Colonic mucosa (tissue), 4 donors: Measurements from ENCODE around the gene CDH4. TPM values are rescaled to one million over a fixed set of nuclear protein-coding genes. Genes with fewer than 3 reads are reported as not detected.

ENCODE experiments used
- DNase-seq: peaks from one replicate; pipeline ENCODE4 v3.0.0-alpha.2; 2020
- H3K27ac ChIP-seq: fragments of 200-600 bp; one replicate; pipeline ENCODE4 v1.8.0; 2021
- H3K27me3 ChIP-seq: fragments of 200-600 bp; one replicate; pipeline ENCODE4 v1.8.0; 2021
- H3K36me3 ChIP-seq: fragments of 200-600 bp; one replicate; pipeline ENCODE4 v1.8.0; 2021
- H3K4me1 ChIP-seq: fragments of 200-600 bp; one replicate; pipeline ENCODE4 v1.8.0; 2021; ENCODE audit warnings: mild to moderate bottlenecking
- H3K4me3 ChIP-seq: fragments of 200-600 bp; one replicate; pipeline ENCODE4 v1.8.0; 2021
- H3K9ac ChIP-seq, 2 donors: one replicate each; pipeline ENCODE4 v1.7.0; 2013; ENCODE audit warnings: control low read depth in 2 of 2, low read depth in 2 of 2, low read length in 2 of 2
- H3K9me3 ChIP-seq: fragments of 200-600 bp; one replicate; pipeline ENCODE4 v1.8.0; 2021
- intact Hi-C: fragments of 100-400 bp; cut with DNase I; formaldehyde crosslinking; loops from one replicate; pipeline ENCODE4 v1.14.1; 2022
- total RNA-seq, 2 donors: library from RNA; stranded (reverse); fragmentation: NEBNext Ultra II Directional in 1 of 2; extraction: Animal tissue kit (Norgen Biotek cat#: 25700) in 1 of 2; gene quantifications; one replicate each; pipeline ENCODE4 v1.2.1, GENCODE V29; 2021
- TF ChIP-seq, protein P1 (sequence below): fragments of 200-600 bp; IDR thresholded peaks from one replicate; pipeline ENCODE4 v1.8.0; 2022; ENCODE audit warnings: antibody characterized with exemption, mild to moderate bottlenecking
- donor health status: healthy.
- donor health status: DM: no; HTN: no; CAD: no.
- donor health status: DM: no; HTN: no; CAD: no.

Gene CDH4
- total RNA-seq, 2 donors from 2014 or later, result 0.08 TPM; not detected in 1

DNA sequence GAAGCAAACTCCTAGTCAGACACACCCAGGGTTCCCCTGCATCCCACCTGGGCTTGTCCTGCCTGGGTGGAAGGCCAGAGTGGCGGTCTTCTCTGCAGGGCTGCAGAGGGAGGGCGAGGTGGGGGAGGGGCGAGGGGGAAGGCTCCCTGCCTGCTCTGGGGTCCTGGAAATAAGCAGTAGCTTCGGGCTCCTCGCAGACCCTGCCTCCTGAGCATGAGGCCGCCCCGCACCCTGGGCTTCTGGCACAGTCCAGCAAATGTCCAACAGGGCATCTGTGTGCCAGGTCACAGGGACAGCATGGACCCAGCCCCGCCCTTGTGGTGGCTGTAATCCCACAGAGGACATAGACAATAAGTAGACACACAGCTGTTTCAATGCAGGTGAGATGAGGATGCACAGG, 619.9 kb downstream of the CDH4 start:
- no peak overlapping the region for H3K27ac ChIP-seq
- TF ChIP-seq, protein P1, sequence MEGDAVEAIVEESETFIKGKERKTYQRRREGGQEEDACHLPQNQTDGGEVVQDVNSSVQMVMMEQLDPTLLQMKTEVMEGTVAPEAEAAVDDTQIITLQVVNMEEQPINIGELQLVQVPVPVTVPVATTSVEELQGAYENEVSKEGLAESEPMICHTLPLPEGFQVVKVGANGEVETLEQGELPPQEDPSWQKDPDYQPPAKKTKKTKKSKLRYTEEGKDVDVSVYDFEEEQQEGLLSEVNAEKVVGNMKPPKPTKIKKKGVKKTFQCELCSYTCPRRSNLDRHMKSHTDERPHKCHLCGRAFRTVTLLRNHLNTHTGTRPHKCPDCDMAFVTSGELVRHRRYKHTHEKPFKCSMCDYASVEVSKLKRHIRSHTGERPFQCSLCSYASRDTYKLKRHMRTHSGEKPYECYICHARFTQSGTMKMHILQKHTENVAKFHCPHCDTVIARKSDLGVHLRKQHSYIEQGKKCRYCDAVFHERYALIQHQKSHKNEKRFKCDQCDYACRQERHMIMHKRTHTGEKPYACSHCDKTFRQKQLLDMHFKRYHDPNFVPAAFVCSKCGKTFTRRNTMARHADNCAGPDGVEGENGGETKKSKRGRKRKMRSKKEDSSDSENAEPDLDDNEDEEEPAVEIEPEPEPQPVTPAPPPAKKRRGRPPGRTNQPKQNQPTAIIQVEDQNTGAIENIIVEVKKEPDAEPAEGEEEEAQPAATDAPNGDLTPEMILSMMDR, result no peak
- H3K27me3 ChIP-seq, result no peaks in the 10 kb centered on the region
- no peak overlapping the region for H3K9ac ChIP-seq
- intact Hi-C loops, result no loop called here
- H3K4me3 ChIP-seq, result no peak overlapping the region
- no peaks in the 10 kb centered on the region for H3K9me3 ChIP-seq
- DNase-seq, result no peak
- H3K4me1 ChIP-seq, result no peaks in the 10 kb centered on the region
- H3K36me3 ChIP-seq, result no peaks in the 10 kb centered on the region

DNA sequence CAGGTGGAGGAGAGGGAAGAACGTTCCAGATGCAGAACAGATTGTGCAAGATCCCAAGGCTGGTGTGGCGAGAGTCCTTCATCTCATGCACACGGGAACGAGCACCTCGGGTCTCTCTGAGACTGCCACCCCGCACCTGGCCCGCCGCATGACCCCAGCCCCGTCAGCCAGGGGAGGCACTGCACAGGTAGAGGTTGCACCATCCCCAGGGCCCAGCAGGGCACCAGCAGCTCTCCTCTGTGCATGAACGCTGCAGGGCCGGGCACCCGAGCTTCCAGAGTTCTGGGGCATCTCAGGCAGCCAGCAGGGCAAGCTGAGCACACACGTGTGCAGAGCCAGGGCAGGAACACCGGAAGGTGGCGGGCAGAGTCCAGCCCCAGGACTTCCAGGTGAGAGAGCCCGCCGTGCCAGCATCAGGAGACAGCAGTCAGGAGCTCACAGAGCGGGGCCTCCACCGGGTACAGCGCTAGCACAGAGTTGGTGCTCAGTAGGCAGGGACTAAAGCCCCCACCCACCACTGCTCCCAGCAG, 620.4 kb downstream of the CDH4 start:
- DNase-seq, result no peak

DNA sequence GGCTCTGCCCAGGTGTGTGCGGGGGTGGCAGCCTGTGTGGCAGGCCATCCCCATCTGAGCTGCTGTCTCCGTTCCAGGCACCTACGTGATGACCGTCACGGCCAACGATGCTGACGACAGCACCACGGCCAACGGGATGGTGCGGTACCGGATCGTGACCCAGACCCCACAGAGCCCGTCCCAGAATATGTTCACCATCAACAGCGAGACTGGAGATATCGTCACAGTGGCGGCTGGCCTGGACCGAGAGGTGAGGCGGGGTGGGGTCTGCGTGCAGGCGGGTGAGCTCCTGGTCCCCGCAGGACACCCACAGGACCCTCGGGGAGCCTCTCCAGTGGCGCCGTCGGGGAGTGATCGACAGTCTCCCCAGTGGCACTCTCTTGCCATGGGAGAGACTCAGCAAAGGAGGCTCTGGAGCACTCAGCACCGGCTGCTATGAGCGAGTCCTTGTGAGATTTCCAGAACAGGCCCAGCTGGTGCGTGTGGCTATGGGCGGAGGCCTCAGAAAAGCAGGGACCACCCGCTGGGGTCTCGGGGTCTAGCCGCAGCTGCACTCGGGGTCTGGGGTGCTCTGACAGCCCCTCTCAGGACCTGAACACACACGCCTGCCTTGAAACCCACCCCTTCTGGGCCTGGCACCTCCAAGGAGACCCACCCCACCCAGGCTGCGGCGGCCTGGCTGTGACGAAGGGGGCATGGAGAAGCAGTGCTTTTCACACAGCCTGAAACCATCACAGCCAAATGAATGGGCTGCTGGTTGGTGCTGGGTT, 621.8 kb downstream of the CDH4 start:
- no peak overlapping the region for H3K9ac ChIP-seq
- no peaks in the 10 kb centered on the region for H3K4me1 ChIP-seq
- no peaks in the 10 kb centered on the region for H3K9me3 ChIP-seq
- H3K4me3 ChIP-seq, result no peak overlapping the region
- no peak for DNase-seq
- H3K27me3 ChIP-seq, result no peaks in the 10 kb centered on the region
- H3K36me3 ChIP-seq, result no peaks in the 10 kb centered on the region
- intact Hi-C loops, result no loop called here
- no peak overlapping the region for H3K27ac ChIP-seq
- TF ChIP-seq, protein P1, result no peak

More for the DNA sequence above, 620.4 kb downstream of the CDH4 start:
- Histone ChIP-seq H3K36me3 (no peaks in the 10 kb centered on the region), H3K27me3 (no peaks in the 10 kb centered on the region), H3K4me1 (no peaks in the 10 kb centered on the region), H3K9me3 (no peaks in the 10 kb centered on the region), H3K27ac (no peak overlapping the region), H3K4me3 (no peak overlapping the region), H3K9ac (no peak overlapping the region)
- intact Hi-C loops, result no loop called here
- TF ChIP-seq, protein P1, result no peak

DNA sequence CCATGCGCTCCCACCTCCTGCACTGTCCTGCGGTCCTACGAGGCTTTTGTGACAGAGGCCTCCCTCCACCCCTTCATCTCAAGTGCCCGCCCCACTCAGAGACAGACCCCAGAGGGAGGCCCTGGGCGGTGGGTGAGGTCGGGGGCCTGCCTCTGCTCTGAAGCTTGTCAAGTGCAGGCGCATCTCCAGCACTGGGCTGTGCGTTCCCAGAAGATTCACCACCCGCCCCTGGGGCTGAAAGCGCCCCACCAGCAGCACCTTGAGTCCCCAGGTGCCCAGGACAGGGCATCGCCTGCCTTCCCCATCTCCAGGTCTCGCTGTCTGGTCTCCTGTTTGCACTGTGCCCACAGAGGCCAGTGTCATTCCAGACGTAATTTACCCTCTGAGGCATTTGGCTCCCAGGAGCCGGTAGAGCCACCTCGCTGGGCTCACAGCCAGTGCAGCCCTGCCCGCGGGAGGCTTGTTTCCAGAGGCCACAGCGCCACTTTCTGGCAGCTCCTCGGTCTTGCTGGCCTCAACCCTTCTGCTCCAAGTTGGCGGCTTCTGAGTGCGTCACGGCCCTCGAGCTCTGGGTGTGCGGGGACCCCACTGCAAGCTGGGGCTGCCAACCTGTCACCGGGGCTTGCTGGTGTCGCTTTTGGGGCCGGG, 622.5 kb downstream of the CDH4 start:
- Histone ChIP-seq H3K9me3 (no peaks in the 10 kb centered on the region), H3K4me3 (no peak overlapping the region), H3K36me3 (no peaks in the 10 kb centered on the region), H3K27ac (no peak overlapping the region), H3K9ac (no peak overlapping the region), H3K27me3 (no peaks in the 10 kb centered on the region), H3K4me1 (no peaks in the 10 kb centered on the region)
- no peak for DNase-seq
- TF ChIP-seq, protein P1, result no peak
- intact Hi-C loops, result no loop called here

DNA sequence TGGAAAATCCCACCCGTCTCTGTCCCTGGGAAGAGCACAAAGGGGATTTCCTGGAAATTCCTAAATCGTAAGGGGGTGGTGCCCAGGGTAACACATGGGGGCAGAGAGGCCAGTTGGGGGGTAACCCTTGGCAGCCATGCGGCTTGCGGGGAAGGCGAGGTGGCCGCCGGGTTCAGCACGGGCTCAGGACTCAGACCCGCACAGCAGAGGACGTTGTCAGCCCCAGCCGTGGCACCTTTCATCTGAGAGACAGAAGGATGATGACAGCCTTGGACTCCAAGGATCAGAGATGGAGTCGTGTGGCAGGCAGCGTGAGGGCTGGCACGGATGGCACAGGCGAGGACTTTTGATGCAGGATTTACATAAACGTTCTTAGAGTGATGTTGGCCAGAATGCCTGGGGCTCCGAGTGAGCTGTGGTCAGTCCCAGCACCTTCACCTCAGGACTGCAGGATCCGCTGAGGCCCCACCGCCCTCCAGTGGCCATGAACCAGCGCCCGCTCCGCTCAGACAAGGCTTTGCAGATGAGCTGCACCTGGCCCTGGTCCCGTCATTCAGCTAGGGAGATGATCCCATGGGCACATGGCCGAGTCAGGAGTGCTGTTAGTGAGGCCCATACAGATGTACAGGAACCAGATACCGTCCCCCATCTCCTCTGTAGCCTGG, 623.3 kb downstream of the CDH4 start:
- Histone ChIP-seq H3K27ac (no peak overlapping the region), H3K9ac (no peak overlapping the region), H3K4me3 (no peak overlapping the region), H3K27me3 (no peaks in the 10 kb centered on the region), H3K9me3 (no peaks in the 10 kb centered on the region), H3K36me3 (no peaks in the 10 kb centered on the region), H3K4me1 (no peaks in the 10 kb centered on the region)
- intact Hi-C loops, result no loop called here
- no peak for DNase-seq
- TF ChIP-seq, protein P1, result no peak
